Ovary (tissue), 9 donors: Measurements from ENCODE around the gene KRTAP10-10. TPM values are rescaled to one million over a fixed set of nuclear protein-coding genes. Genes with fewer than 3 reads are reported as not detected.
"Not testable (repeated sequence)": the region's sequence is repeated elsewhere in the genome, so short reads cannot be mapped to it uniquely, and the experiment has no call there.

Experiments used
- DNase-seq, 5 donors: peaks; one replicate each; pipeline ENCODE4 v3.0.0-alpha.2; 2019 to 2020
- H3K27ac ChIP-seq, 2 donors: fragments of 200-600 bp; one replicate each; pipeline versions ENCODE4 v1.5.1 to v1.8.0; 2019 to 2022
- H3K27me3 ChIP-seq: fragments of 200-600 bp; one replicate; pipeline ENCODE4 v1.8.0; 2022
- H3K36me3 ChIP-seq: fragments of 200-600 bp; sonication (generic); one replicate; pipeline ENCODE4 v1.5.1; 2019
- H3K4me1 ChIP-seq: one replicate; pipeline ENCODE4 v1.8.1; 2013; ENCODE audit warnings: mild to moderate bottlenecking, moderate library complexity; ENCODE audit not compliant: insufficient read depth
- H3K4me3 ChIP-seq: fragments of 200-600 bp; sonication (generic); one replicate; pipeline ENCODE4 v1.5.1; 2017
- H3K9me3 ChIP-seq, 2 donors: fragments of 200-600 bp in 1 of 2; sonication (generic) in 1 of 2; one replicate each; pipeline versions ENCODE4 v1.5.1 to v1.8.1; 2013 to 2019; ENCODE audit warnings: mild to moderate bottlenecking in 1 of 2, moderate library complexity in 1 of 2
- EP300 ChIP-seq: sonication (generic); formaldehyde crosslinking; IDR thresholded peaks from one replicate; pipeline ENCODE4 v1.6.1; 2017; ENCODE audit warnings: antibody characterized with exemption
- POLR2A ChIP-seq: fragments of 450-650 bp; IDR thresholded peaks from one replicate; pipeline ENCODE4 v1.6.1; 2017; ENCODE audit warnings: antibody characterized with exemption, mild to moderate bottlenecking, moderate library complexity
- WGBS, 3 donors: extraction: QIAGEN DNeasy Blood & Tissue Kit in 1 of 3; methylation state at CpG; one replicate each; pipeline versions ENCODE4 v1.1.5 to v1.1.7; 2013 to 2017; 5-methylcytosine and 5-hydroxymethylcytosine counted together
- intact Hi-C, 4 donors: fragments of 100-400 bp; cut with DNase I; formaldehyde crosslinking; loops; one replicate each; pipeline versions ENCODE4 v1.11.0 to v1.15.1; 2022 to 2023
- polyA plus RNA-seq, 2 donors: library from polyadenylated mRNA; stranded (reverse); fragments of 200-250 nt in 1 of 2; fragments of 350-450 nt in 1 of 2; fragmentation: Illumina TruSeq in 1 of 2; extraction: RNeasy Lipid Tissue Mini Kit (QIAGEN cat#74804) in 1 of 2; gene quantifications; one replicate each; pipeline ENCODE4 v1.2.3, GENCODE V29; 2013 to 2014
- total RNA-seq, 7 donors: library from RNA; depleted of rRNA in 2 of 7; stranded (reverse); fragments of >200 nt in 2 of 7; fragmentation: NEBNext Ultra II Directional in 3 of 7; extraction: Animal tissue kit (Norgen Biotek cat#: 25700) in 3 of 7; gene quantifications; one replicate each; pipeline versions ENCODE4 v1.1.0 to v1.2.4, GENCODE V29; 2016 to 2023
- TF ChIP-seq, protein P1 (sequence below), 3 donors: fragments of 450-650 bp in 2 of 3; fragments of 200-600 bp in 1 of 3; IDR thresholded peaks; one replicate each; pipeline versions ENCODE4 v1.5.1 to v1.8.0; 2016 to 2022; ENCODE audit warnings: antibody characterized with exemption in 3 of 3, mild to moderate bottlenecking in 1 of 3
- donor health status: DM: no; HTN: no; CAD: no; lungs with moderate emphysema.
- donor health status: DM: no; HTN: no; CAD: no.
- donor health status: Bipolar disorder and iron deficiency.
- donor health status: DM: yes; HTN: yes; CAD: no.
- donor health status: DM: no; HTN: no; CAD: no.
- donor health status: DM: yes; HTN: yes; CAD: no.

The KRTAP10-10 gene
- total and polyA plus RNA-seq, 9 donors = not detected

DNA sequence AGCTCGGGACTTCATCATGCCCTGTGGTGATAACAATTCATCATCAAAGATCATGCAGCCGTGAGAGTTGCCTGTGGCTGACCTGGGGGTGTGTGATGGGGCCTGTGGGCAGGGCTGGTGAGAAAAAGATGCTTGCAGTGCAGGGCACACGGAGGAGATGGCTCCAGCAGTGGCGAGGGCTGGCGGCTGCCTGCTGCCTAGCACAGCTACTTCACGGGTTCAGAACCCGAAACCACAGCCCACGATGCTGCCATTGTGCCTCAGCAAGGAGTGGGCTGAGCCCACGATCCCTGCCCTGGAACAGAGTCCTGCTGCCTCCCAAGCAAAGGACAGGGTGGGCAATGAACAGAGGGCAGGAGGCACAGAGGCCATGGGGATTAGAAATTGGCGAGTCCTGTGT, 10.9 kb upstream of the KRTAP10-10 start:
- Histone ChIP-seq H3K4me1 (no peaks in the 10 kb centered on the region), H3K36me3 (no peaks in the 10 kb centered on the region), H3K9me3 (peaks cover 0 to 5% of the 10 kb centered on the region in 2 donors), H3K27me3 (no peaks in the 10 kb centered on the region), H3K4me3 (no peak overlapping the region), H3K27ac (no peak overlapping the region)
- intact Hi-C loops = no loop called here
- 72 to 85% (median 76%) methylated on average over 10 of the region's 10 CpGs for WGBS, 3 donors
- no peak for DNase-seq
- TF ChIP-seq EP300 (no peak), POLR2A (no peak)
- TF ChIP-seq, protein P1, sequence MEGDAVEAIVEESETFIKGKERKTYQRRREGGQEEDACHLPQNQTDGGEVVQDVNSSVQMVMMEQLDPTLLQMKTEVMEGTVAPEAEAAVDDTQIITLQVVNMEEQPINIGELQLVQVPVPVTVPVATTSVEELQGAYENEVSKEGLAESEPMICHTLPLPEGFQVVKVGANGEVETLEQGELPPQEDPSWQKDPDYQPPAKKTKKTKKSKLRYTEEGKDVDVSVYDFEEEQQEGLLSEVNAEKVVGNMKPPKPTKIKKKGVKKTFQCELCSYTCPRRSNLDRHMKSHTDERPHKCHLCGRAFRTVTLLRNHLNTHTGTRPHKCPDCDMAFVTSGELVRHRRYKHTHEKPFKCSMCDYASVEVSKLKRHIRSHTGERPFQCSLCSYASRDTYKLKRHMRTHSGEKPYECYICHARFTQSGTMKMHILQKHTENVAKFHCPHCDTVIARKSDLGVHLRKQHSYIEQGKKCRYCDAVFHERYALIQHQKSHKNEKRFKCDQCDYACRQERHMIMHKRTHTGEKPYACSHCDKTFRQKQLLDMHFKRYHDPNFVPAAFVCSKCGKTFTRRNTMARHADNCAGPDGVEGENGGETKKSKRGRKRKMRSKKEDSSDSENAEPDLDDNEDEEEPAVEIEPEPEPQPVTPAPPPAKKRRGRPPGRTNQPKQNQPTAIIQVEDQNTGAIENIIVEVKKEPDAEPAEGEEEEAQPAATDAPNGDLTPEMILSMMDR (IDR thresholded peaks at IDR 0.05) = no peak

DNA sequence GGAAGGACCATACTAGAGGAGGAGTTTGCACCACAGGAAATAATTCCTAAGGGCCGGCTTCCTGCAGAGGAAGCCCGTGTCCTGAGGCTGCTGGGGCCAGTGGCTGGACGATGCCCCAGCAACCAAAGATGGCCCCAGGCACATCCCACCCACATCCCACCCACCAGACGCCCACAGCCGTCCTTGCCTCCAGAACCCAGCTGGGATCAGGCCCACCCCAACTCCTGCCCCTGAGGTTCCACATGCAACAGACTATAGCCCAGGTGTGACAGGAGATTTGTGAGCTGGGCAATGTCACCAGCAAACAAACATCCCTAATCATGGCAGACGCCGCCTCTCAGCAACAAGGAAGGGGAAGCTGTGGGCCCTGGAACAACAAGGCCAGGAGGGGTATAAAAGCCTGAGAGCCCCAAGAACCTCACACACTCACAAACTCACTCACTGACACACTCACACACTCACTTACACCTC, 10.4 kb upstream of the KRTAP10-10 start, which contains the start of gene KRTAP10-9:
Gene KRTAP10-9 (plus strand): TSS at position 421 of the 471 bp plus-strand sequence. CDS start 79 bp downstream, outside the sequence.
- no peaks in the 10 kb centered on the region for H3K27me3 ChIP-seq
- no peak for DNase-seq
- H3K36me3 ChIP-seq = no peaks in the 10 kb centered on the region
- intact Hi-C loops = no loop called here
- H3K27ac ChIP-seq = no peak within 1 kb of the TSS
- no peak within 1 kb of the TSS for H3K4me3 ChIP-seq
- no peaks in the 10 kb centered on the region for H3K4me1 ChIP-seq
- TF ChIP-seq POLR2A (no peak), EP300 (no peak)
- TF ChIP-seq, protein P1 (IDR thresholded peaks at IDR 0.05) = no peak
- 47 to 59% (median 55%) methylated on average over 7 of the region's 7 CpGs for WGBS, 3 donors
- peaks cover 0 to 5% of the 10 kb centered on the region in 2 donors for H3K9me3 ChIP-seq

DNA sequence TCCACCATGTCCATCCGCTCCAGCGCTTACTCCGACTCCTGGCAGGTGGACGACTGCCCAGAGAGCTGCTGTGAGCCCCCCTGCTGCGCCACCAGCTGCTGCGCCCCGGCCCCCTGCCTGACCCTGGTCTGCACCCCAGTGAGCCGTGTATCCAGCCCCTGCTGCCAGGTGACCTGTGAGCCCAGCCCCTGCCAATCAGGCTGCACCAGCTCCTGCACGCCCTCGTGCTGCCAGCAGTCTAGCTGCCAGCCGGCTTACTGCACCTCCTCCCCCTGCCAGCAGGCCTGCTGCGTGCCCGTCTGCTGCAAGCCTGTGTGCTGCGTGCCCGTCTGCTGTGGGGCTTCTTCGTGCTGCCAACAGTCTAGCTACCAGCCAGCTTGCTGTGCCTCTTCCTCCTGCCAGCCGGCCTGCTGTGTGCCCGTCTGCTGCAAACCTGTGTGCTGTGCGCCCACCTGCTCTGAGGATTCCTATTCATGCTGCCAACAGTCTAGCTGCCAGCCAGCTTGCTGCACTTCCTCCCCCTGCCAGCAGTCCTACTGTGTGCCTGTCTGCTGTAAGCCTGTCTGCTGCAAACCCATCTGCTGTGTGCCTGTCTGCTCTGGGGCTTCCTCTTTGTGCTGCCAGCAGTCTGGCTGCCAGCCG, 9.9 kb upstream of the KRTAP10-10 start:
- H3K4me3 ChIP-seq, H3K27ac ChIP-seq, H3K36me3 ChIP-seq, H3K4me1 ChIP-seq, DNase-seq, H3K9me3 ChIP-seq, intact Hi-C loops, H3K27me3 ChIP-seq: not testable (repeated sequence)
- WGBS, 3 donors = 67 to 81% (median 72%) methylated on average over 14 to 20 of the region's 20 CpGs

DNA sequence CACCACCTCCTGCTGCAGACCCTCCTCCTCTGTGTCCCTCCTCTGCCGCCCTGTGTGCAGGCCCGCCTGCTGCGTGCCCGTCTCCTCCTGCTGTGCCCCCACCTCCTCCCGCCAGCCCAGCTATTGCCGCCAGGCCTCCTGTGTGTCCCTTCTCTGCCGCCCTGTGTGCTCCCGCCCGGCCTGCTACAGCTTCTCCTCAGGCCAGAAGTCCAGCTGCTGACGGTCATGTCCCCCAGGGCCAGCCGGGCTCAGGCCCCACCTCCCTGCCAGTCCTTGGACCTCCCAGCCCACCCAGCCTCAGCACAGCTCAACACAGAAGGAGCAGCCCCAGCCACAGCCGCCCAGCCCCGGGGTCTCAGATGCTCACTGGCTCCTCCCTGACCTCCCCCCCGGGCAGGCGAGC, 9.3 kb upstream of the KRTAP10-10 start:
- H3K27me3 ChIP-seq, H3K36me3 ChIP-seq, intact Hi-C loops, DNase-seq, H3K4me1 ChIP-seq, H3K9me3 ChIP-seq, H3K4me3 ChIP-seq, H3K27ac ChIP-seq: not testable (repeated sequence)
- WGBS, 3 donors = 21 to 32% (median 22%) methylated on average over 13 to 15 of the region's 15 CpGs

DNA sequence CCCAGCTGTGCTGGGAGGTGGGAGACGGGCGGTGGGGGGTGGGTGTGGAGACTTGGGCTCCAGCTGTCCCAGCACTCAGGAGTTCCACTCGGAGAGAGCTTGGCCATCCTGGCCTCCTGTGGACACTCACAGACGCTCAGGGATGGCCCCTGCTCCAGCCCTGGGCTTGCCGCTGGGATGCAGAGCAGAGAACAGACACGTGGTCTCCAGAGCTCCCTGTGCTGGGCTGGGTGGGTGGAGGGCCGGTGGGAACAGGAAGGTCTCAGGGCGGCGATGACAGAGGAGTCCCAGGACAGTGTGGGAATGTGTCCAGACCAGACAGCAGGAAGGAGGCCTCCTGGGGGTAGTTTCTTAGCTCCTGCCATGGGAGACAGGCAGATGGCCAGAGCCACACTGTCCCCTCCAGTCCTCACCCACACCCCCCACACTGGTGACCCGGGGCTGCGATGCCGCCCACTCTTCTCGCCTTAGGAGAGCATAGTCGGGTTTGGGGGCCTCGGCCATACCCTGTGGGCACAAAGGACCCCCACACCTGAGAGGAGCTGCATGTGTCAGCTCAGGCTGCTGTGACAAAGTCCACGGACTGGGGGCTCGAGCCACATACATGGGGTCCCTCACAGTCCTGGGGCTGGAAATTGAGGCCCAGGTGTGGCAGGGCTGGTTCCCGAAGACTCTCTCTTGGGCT, 8.3 kb upstream of the KRTAP10-10 start:
- Histone ChIP-seq H3K4me3 (no peak overlapping the region), H3K36me3 (no peaks in the 10 kb centered on the region), H3K27me3 (no peaks in the 10 kb centered on the region), H3K27ac (no peak overlapping the region), H3K9me3 (peaks cover 0 to 2% of the 10 kb centered on the region in 2 donors), H3K4me1 (no peaks in the 10 kb centered on the region)
- no peak for DNase-seq
- TF ChIP-seq EP300 = no peak
- TF ChIP-seq POLR2A = no peak
- TF ChIP-seq, protein P1 (IDR thresholded peaks at IDR 0.05) = no peak
- intact Hi-C loops = no loop called here
- WGBS, 3 donors = 64 to 66% (median 64%) methylated on average over 18 of the region's 18 CpGs
